Measurements from ENCODE around the gene CCL19. TPM values are rescaled to one million over a fixed set of nuclear protein-coding genes. Genes with fewer than 3 reads are reported as not detected.

CCL19 gene
- total RNA-seq, 1 experiment from 2014 or later: not detected

- no TSS peak for BruUV-seq (replicated peaks)
- ChIA-PET POLR2A (no interaction called here), CTCF (interaction anchor here (0.6 kb wide), 1 partner anchor 30 kb away, joined by 9 read pairs; no protein-coding TSS in a partner anchor)
- no peaks in the 10 kb centered on the region for H3K9me3 ChIP-seq (ENCODE audit: control insufficient read depth, insufficient read depth, low read depth, low read length)
- no peak for ATAC-seq
- peaks cover 8% of the 10 kb centered on the region; the same call in 1 of the 2 replicates for H3K4me1 ChIP-seq (ENCODE audit: control insufficient read depth, insufficient read depth, low read length)
- TF ChIP-seq POLR2AphosphoS5 (IDR thresholded peaks at IDR 0.05; ENCODE audit: low read depth, low read length) (no peak), SIN3A (IDR thresholded peaks at IDR 0.05; ENCODE audit: borderline replicate concordance, insufficient read depth, low read depth, low read length) (no peak), TCF7L2 (IDR thresholded peaks at IDR 0.05; ENCODE audit: low read depth, low read length) (no peak), REST (IDR thresholded peaks at IDR 0.05; ENCODE audit: insufficient read depth in 1 of 2, low read depth in 2 of 2, low read length in 1 of 2) (no peak), CTCF (IDR thresholded peaks at IDR 0.05) (no peak)
- H3K27ac ChIP-seq (ENCODE audit: low read length): no peak within 1 kb of the TSS
- in situ Hi-C loops (cut with HindIII; ENCODE audit: low pct_unique_long_range_greater_than_20kb, low sequenced_read_pairs) (no loop called here), intact Hi-C loops (cut with micrococcal nuclease; ENCODE audit: unreplicated experiment) (no loop called here)
- no peaks in the 10 kb centered on the region for H3K36me3 ChIP-seq (ENCODE audit: control insufficient read depth, insufficient read depth, low read length)
- DNase-seq (ENCODE audit: low read depth, low spot score): no peak
- no peaks in the 10 kb centered on the region for H3K27me3 ChIP-seq (ENCODE audit: control insufficient read depth, insufficient read depth, low read length)
- H3K4me3 ChIP-seq (ENCODE audit: low read depth in 2 of 2, low read length in 2 of 2): no peak within 1 kb of the TSS
Measured at GRCh38 chr9:34662526-34663302, 28.4 kb downstream of the CCL19 start, which contains the start of gene CCL27. Gene CCL27 (minus strand): TSS chr9:34662657. CDS start chr9:34662633, 24 bp downstream.

GRCh38 chr9:34659592-34660253 lies 31.4 kb downstream of the CCL19 start:
- in situ Hi-C loops (cut with HindIII; ENCODE audit: low pct_unique_long_range_greater_than_20kb, low sequenced_read_pairs) (no loop called here), intact Hi-C loops (cut with micrococcal nuclease; ENCODE audit: unreplicated experiment) (no loop called here)
- no peak for TF ChIP-seq CTCF (IDR thresholded peaks at IDR 0.05)
- no peak for TF ChIP-seq REST (IDR thresholded peaks at IDR 0.05; ENCODE audit: insufficient read depth in 1 of 2, low read depth in 2 of 2, low read length in 1 of 2)
- TF ChIP-seq POLR2AphosphoS5 (IDR thresholded peaks at IDR 0.05; ENCODE audit: low read depth, low read length): no peak
- TF ChIP-seq TCF7L2 (IDR thresholded peaks at IDR 0.05; ENCODE audit: low read depth, low read length): no peak
- no peak for TF ChIP-seq SIN3A (IDR thresholded peaks at IDR 0.05; ENCODE audit: borderline replicate concordance, insufficient read depth, low read depth, low read length)
- CTCF ChIA-PET: interaction anchor here (1.9 kb wide), 1 partner anchor 13 kb away, joined by 4 read pairs; the partner anchor contains the start of gene GALT
- Histone ChIP-seq H3K4me3 (ENCODE audit: low read depth in 2 of 2, low read length in 2 of 2) (no peak overlapping the region), H3K27ac (ENCODE audit: low read length) (no peak overlapping the region), H3K4me1 (ENCODE audit: control insufficient read depth, insufficient read depth, low read length) (peaks cover 8% of the 10 kb centered on the region; the same call in 1 of the 2 replicates), H3K9me3 (ENCODE audit: control insufficient read depth, insufficient read depth, low read depth, low read length) (no peaks in the 10 kb centered on the region), H3K36me3 (ENCODE audit: control insufficient read depth, insufficient read depth, low read length) (no peaks in the 10 kb centered on the region), H3K27me3 (ENCODE audit: control insufficient read depth, insufficient read depth, low read length) (no peaks in the 10 kb centered on the region)
- no TSS peak for BruUV-seq (replicated peaks)
- DNase-seq (ENCODE audit: low read depth, low spot score) (no peak), ATAC-seq (peak; percentile 19; the same call in 1 of the 2 replicates)
- POLR2A ChIA-PET: no interaction called here

Data from Panc1 (cell line).